Transverse colon (tissue), 4 donors: ENCODE data around the gene SAMD15.

Experiments used
- CTCF ChIP-seq, 5 experiments: fragments of 200-600 bp in 3 of 5; fragments of 450-650 bp in 2 of 5; sonication (generic) in 3 of 5; IDR thresholded peaks; 1 replicate in 2 of 5; 2 replicates in 3 of 5; pipeline ENCODE4 v1.5.1; 2016 to 2017; ENCODE audit warnings: antibody characterized with exemption in 5 of 5, inconsistent platforms in 3 of 5, mild to moderate bottlenecking in 2 of 5, moderate library complexity in 1 of 5
- POLR2AphosphoS5 ChIP-seq, 3 donors: sonication (generic); formaldehyde crosslinking; IDR thresholded peaks; one replicate each; pipeline ENCODE4 v1.6.1; 2016; ENCODE audit warnings: antibody characterized with exemption in 3 of 3

GRCh38 chr14:77400216-77400615, 23.0 kb downstream of the SAMD15 start:
- no peak for TF ChIP-seq CTCF (IDR thresholded peaks at IDR 0.05)
- no peak for TF ChIP-seq POLR2AphosphoS5 (IDR thresholded peaks at IDR 0.05)
